Liver (tissue), 3 donors: Measurements from ENCODE around the gene GGCT.

Experiments
- EGR1 ChIP-seq, 2 donors: IDR thresholded peaks; 2 replicates each; pipeline ENCODE4 v1.6.1; 2016 to 2018; ENCODE audit warnings: antibody characterized with exemption in 2 of 2, low read depth in 2 of 2
- FOXA1 ChIP-seq: IDR thresholded peaks from 2 replicates; pipeline ENCODE4 v1.6.1; 2016; ENCODE audit warnings: antibody characterized with exemption
- FOXA2 ChIP-seq: IDR thresholded peaks from 2 replicates; pipeline ENCODE4 v1.6.1; 2016; ENCODE audit warnings: antibody characterized with exemption
- GABPA ChIP-seq, 2 donors: IDR thresholded peaks in 1 of 2; conservative IDR thresholded peaks in 1 of 2; 2 replicates each; pipeline ENCODE4 v1.6.1; 2016; ENCODE audit warnings: antibody characterized with exemption in 2 of 2, mild to moderate bottlenecking in 1 of 2, moderate library complexity in 1 of 2
- JUND ChIP-seq, 2 donors: IDR thresholded peaks; 2 replicates each; pipeline ENCODE4 v1.6.1; 2016; ENCODE audit warnings: antibody characterized with exemption in 2 of 2
- RAD21 ChIP-seq, 2 donors: IDR thresholded peaks; 2 replicates each; pipeline ENCODE4 v1.6.1; 2016; ENCODE audit warnings: antibody characterized with exemption in 2 of 2, mild to moderate bottlenecking in 2 of 2
- SP1 ChIP-seq: IDR thresholded peaks from 2 replicates; pipeline ENCODE4 v1.6.1; 2018; ENCODE audit warnings: antibody characterized with exemption, mild to moderate bottlenecking
- TAF1 ChIP-seq: conservative IDR thresholded peaks from 2 replicates; pipeline ENCODE4 v1.6.1; 2016; ENCODE audit warnings: antibody characterized with exemption, mild to moderate bottlenecking
- ZBTB33 ChIP-seq: IDR thresholded peaks from 2 replicates; pipeline ENCODE4 v1.6.1; 2016; ENCODE audit warnings: antibody characterized with exemption
- TF ChIP-seq, protein P1 (sequence below): fragments of 150-350 bp; IDR thresholded peaks from 2 replicates; pipeline ENCODE4 v1.5.1; 2017; ENCODE audit warnings: improper control_type of control experiment, low read depth, low read length; ENCODE audit not compliant: missing input control
- TF ChIP-seq, protein P2 (sequence below): IDR thresholded peaks from 2 replicates; pipeline ENCODE4 v1.6.1; 2016; ENCODE audit warnings: antibody characterized with exemption
- donor health status: healthy.
- donor health status: healthy.

GRCh38 chr7:30465046-30465810 is 39.4 kb downstream of the GGCT start:
- TF ChIP-seq, protein P1, sequence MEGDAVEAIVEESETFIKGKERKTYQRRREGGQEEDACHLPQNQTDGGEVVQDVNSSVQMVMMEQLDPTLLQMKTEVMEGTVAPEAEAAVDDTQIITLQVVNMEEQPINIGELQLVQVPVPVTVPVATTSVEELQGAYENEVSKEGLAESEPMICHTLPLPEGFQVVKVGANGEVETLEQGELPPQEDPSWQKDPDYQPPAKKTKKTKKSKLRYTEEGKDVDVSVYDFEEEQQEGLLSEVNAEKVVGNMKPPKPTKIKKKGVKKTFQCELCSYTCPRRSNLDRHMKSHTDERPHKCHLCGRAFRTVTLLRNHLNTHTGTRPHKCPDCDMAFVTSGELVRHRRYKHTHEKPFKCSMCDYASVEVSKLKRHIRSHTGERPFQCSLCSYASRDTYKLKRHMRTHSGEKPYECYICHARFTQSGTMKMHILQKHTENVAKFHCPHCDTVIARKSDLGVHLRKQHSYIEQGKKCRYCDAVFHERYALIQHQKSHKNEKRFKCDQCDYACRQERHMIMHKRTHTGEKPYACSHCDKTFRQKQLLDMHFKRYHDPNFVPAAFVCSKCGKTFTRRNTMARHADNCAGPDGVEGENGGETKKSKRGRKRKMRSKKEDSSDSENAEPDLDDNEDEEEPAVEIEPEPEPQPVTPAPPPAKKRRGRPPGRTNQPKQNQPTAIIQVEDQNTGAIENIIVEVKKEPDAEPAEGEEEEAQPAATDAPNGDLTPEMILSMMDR: no peak
- no peak for TF ChIP-seq TAF1
- TF ChIP-seq JUND (IDR thresholded peaks at IDR 0.05): no peak
- no peak for TF ChIP-seq ZBTB33
- no peak for TF ChIP-seq GABPA (IDR thresholded peaks at IDR 0.05 in 1 of 2, conservative IDR thresholded peaks at IDR 0.05 in 1 of 2)
- no peak for TF ChIP-seq FOXA1
- TF ChIP-seq EGR1 (IDR thresholded peaks at IDR 0.05; ENCODE audit: low read depth in 2 of 2): no peak
- TF ChIP-seq, protein P2, sequence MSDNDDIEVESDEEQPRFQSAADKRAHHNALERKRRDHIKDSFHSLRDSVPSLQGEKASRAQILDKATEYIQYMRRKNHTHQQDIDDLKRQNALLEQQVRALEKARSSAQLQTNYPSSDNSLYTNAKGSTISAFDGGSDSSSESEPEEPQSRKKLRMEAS: no peak
- no peak for TF ChIP-seq RAD21 (IDR thresholded peaks at IDR 0.05)
- no peak for TF ChIP-seq SP1
- TF ChIP-seq FOXA2: no peak
